Gastrocnemius medialis (tissue), 4 donors: ENCODE measurements around the gene SLCO4A1.

Experiments
- CTCF ChIP-seq, 5 experiments: fragments of 450-650 bp in 3 of 5; fragments of 200-600 bp in 2 of 5; sonication (generic) in 2 of 5; IDR thresholded peaks in 4 of 5; conservative IDR thresholded peaks in 1 of 5; 1 replicate in 4 of 5; 2 replicates in 1 of 5; pipeline ENCODE4 v1.5.1; 2016 to 2019; ENCODE audit warnings: antibody characterized with exemption in 5 of 5, mild to moderate bottlenecking in 3 of 5, moderate library complexity in 3 of 5
- POLR2A ChIP-seq, 2 donors: fragments of 450-650 bp; IDR thresholded peaks; one replicate each; pipeline ENCODE4 v1.6.1; 2017; ENCODE audit warnings: antibody characterized with exemption in 2 of 2, mild to moderate bottlenecking in 2 of 2, moderate library complexity in 2 of 2

DNA sequence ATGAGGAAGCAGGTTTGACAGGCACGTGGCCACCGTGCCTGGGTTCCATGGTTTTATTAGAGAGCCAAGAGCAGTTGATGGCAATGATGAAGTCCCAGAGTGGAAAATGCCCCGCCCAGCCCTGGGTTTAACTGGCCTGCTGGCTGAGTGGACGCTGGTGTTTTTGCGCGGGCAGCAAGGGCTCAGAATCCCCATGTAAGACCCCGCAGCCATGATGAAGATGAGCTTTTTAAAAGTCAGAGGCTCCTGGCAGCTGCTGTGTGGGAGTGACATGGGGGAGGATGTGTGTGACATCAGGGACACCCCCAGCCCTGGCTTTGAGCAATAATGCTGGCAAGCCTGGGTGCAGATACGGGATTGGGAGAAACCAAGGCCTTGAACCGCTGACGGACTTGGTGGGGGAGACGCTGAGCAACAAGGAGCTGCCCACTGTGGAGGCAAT is 33.0 kb upstream of the SLCO4A1 start:
- TF ChIP-seq POLR2A (IDR thresholded peaks at IDR 0.05), result no peak
- TF ChIP-seq CTCF (IDR thresholded peaks at IDR 0.05 in 4 of 5, conservative IDR thresholded peaks at IDR 0.05 in 1 of 5), result no peak
